ENCODE data around the gene KRT72. TPM values are rescaled to one million over a fixed set of nuclear protein-coding genes. Genes with fewer than 3 reads are reported as not detected.

The KRT72 gene
- total and polyA plus RNA-seq, 2 experiments from 2014 or later: not detected

DNA sequence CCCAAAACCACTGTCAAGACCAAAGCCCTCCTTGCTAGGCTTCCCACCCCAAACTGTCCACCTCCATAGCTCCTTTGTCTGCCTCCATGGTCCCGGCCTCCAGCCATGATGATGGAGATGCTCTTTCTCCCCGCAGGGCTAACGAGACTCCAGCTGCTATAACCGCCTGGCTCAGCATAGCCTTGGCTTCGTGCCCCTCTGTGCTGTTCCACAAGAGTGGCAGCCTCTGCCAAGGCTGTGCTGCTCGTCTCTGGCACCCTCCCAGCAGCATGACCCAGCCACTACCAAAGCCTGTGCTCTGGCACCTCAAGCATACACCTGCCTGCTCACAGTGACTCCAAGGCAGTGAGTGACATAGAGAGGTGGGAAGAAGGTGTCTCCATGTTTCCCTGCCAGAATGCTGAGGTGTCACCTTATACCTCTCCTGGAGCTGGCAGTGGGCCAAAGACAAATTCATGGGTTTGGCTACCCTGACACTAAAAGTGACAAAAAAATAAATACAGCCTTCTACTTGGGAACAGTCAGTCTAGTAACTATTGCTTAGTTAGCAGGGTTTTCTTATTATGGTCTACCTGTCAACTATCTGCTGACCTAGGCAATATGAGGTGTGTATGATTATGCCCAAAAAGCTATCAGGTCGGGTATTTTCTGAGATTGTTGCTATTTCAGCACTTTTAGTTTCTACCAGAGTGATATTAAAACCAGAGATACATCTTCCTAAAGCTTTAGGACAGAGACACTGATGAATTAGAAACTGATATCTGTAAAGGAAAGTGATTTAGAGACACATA, 33.2 kb upstream of the KRT72 start:
- no peaks in the 10 kb centered on the region for H3K9me3 ChIP-seq (ENCODE audit: low read depth)
- DNase-seq (ENCODE audit: low spot score): no peak
- H3K36me3 ChIP-seq (replicated peaks; ENCODE audit: insufficient read depth, low read depth): no peaks in the 10 kb centered on the region
- no peaks in the 10 kb centered on the region for H4K20me1 ChIP-seq (ENCODE audit: insufficient read depth, poor library complexity, severe bottlenecking)
- H3K9me2 ChIP-seq (replicated peaks; ENCODE audit: insufficient read depth): no peaks in the 10 kb centered on the region
- H3K4me1 ChIP-seq (ENCODE audit: insufficient read depth): peaks cover 3% of the 10 kb centered on the region
- H2AFZ ChIP-seq: no peak overlapping the region
- no peak overlapping the region for H3K27ac ChIP-seq
- 71% methylated on average over 7 of the region's 7 CpGs for WGBS (ENCODE audit: low lambda C conversion rate, missing lambda C conversion rate)
- H3K79me2 ChIP-seq: no peaks in the 10 kb centered on the region
- no peak overlapping the region for H3K4me2 ChIP-seq
- peaks cover 8% of the 10 kb centered on the region for H3K27me3 ChIP-seq
- no peak for TF ChIP-seq EZH2phosphoT487 (IDR thresholded peaks at IDR 0.05; ENCODE audit: low read depth, severe bottlenecking, unreplicated experiment)
- no peak overlapping the region for H3K4me3 ChIP-seq

DNA sequence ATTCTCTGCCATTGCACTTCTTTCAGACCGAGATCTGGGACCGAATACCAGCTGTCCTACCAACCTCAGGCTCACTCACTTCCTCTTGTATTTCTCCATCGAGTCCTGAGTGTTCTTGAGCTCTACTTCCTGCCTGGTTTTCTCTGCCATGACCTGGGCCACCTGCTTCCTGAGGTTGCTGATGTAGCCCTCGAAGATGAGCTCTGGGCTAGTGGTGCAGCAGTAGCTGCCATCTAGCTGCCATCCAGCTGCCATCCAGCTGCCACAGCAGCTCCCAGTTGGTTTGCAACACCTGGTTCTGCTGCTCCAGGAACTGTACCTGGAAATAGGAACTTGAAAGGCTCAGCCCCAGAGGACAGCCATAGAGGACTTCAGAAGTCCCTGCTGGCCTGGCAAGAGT, 32.1 kb upstream of the KRT72 start:
- Histone ChIP-seq H3K9me2 (replicated peaks; ENCODE audit: insufficient read depth) (no peaks in the 10 kb centered on the region), H4K20me1 (ENCODE audit: insufficient read depth, poor library complexity, severe bottlenecking) (no peaks in the 10 kb centered on the region), H3K79me2 (no peaks in the 10 kb centered on the region), H3K27me3 (peaks cover 4% of the 10 kb centered on the region), H3K4me2 (no peak overlapping the region), H3K9me3 (ENCODE audit: low read depth) (no peaks in the 10 kb centered on the region), H3K4me1 (ENCODE audit: insufficient read depth) (peaks cover 3% of the 10 kb centered on the region), H2AFZ (no peak overlapping the region), H3K4me3 (no peak overlapping the region), H3K36me3 (replicated peaks; ENCODE audit: insufficient read depth, low read depth) (no peaks in the 10 kb centered on the region), H3K27ac (no peak overlapping the region)
- TF ChIP-seq EZH2phosphoT487 (IDR thresholded peaks at IDR 0.05; ENCODE audit: low read depth, severe bottlenecking, unreplicated experiment) (no peak), CTCF (IDR thresholded peaks at IDR 0.05; ENCODE audit: poor library complexity) (no peak), EZH2 (IDR thresholded peaks at IDR 0.05; ENCODE audit: borderline replicate concordance) (no peak)
- DNase-seq (ENCODE audit: low spot score): no peak
- 81% methylated on average over 4 of the region's 4 CpGs for WGBS (ENCODE audit: low lambda C conversion rate, missing lambda C conversion rate)

GRCh38 chr12:52632656-52633055, 31.4 kb upstream of the KRT72 start:
- H3K4me1 ChIP-seq (ENCODE audit: insufficient read depth): peaks cover 3% of the 10 kb centered on the region
- no peak overlapping the region for H3K4me3 ChIP-seq
- no peak for TF ChIP-seq EZH2phosphoT487 (IDR thresholded peaks at IDR 0.05; ENCODE audit: low read depth, severe bottlenecking, unreplicated experiment)
- no peak for TF ChIP-seq EZH2 (IDR thresholded peaks at IDR 0.05; ENCODE audit: borderline replicate concordance)
- TF ChIP-seq CTCF (IDR thresholded peaks at IDR 0.05; ENCODE audit: poor library complexity): no peak
- H4K20me1 ChIP-seq (ENCODE audit: insufficient read depth, poor library complexity, severe bottlenecking): no peaks in the 10 kb centered on the region
- H3K9me3 ChIP-seq (ENCODE audit: low read depth): no peaks in the 10 kb centered on the region
- H3K9me2 ChIP-seq (replicated peaks; ENCODE audit: insufficient read depth): no peaks in the 10 kb centered on the region
- H3K27ac ChIP-seq: no peak overlapping the region
- no peaks in the 10 kb centered on the region for H3K79me2 ChIP-seq
- no peak overlapping the region for H2AFZ ChIP-seq
- 83% methylated on average over 4 of the region's 4 CpGs for WGBS (ENCODE audit: low lambda C conversion rate, missing lambda C conversion rate)
- H3K4me2 ChIP-seq: no peak overlapping the region
- no peak for DNase-seq (ENCODE audit: low spot score)
- H3K36me3 ChIP-seq (replicated peaks; ENCODE audit: insufficient read depth, low read depth): no peaks in the 10 kb centered on the region
- peaks cover 4% of the 10 kb centered on the region for H3K27me3 ChIP-seq

DNA sequence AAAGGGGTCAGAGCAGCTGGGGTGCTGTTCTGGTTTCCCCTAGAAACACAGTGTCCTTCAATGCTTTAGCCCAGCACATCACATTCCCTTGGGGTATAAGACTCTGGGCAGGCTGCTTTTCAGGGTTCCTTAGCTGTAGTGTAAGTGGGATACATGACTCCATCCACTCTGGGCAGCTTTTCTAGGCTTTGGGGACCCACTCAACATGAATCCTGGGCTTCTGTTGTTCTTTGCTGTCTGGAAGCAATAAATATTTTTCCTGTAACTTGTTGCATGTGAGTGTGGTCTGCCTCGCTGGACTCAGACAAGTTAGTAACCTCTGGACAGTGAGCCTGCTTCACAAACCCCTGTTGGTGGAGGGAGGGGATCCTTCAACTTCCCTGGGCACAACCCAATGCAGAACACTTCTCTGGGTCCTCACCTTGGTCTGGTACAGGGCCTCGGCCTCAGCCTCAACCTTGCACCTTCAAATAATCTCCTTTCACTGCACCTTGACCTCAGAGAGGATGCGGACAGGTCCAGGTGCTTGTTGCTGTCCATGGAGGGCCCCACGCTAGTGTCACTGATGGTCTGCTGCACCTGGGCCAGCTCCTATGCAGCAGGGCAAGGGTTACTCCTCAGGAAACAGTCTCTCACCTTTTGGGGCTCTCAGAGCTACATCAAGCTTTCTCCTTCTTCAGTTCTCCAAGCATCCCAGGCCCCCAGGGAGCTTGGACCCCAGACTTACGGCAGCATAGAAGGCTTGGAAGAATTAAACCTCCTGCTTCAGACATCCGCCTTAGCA, 30.6 kb upstream of the KRT72 start:
- Histone ChIP-seq H3K9me3 (ENCODE audit: low read depth) (no peaks in the 10 kb centered on the region), H3K9me2 (replicated peaks; ENCODE audit: insufficient read depth) (no peaks in the 10 kb centered on the region), H3K36me3 (replicated peaks; ENCODE audit: insufficient read depth, low read depth) (no peaks in the 10 kb centered on the region), H3K4me2 (no peak overlapping the region), H2AFZ (no peak overlapping the region), H4K20me1 (ENCODE audit: insufficient read depth, poor library complexity, severe bottlenecking) (no peaks in the 10 kb centered on the region), H3K4me3 (no peak overlapping the region), H3K27me3 (peaks cover 4% of the 10 kb centered on the region), H3K79me2 (no peaks in the 10 kb centered on the region), H3K27ac (no peak overlapping the region), H3K4me1 (ENCODE audit: insufficient read depth) (peaks cover 3% of the 10 kb centered on the region)
- no peak for DNase-seq (ENCODE audit: low spot score)
- 86% methylated on average over 6 of the region's 6 CpGs for WGBS (ENCODE audit: low lambda C conversion rate, missing lambda C conversion rate)
- no peak for TF ChIP-seq EZH2 (IDR thresholded peaks at IDR 0.05; ENCODE audit: borderline replicate concordance)
- TF ChIP-seq EZH2phosphoT487 (IDR thresholded peaks at IDR 0.05; ENCODE audit: low read depth, severe bottlenecking, unreplicated experiment): no peak
- no peak for TF ChIP-seq CTCF (IDR thresholded peaks at IDR 0.05; ENCODE audit: poor library complexity)

Measured in hepatocyte (in vitro differentiated cells).